NCI-H226 (cell line): ENCODE data around the gene HBM.
"Not testable (repeated sequence)": the region's sequence is repeated elsewhere in the genome, so short reads cannot be mapped to it uniquely, and the experiment has no call there.

Experiments used
- DNase-seq: peaks from one replicate; pipeline ENCODE4 v3.0.0-alpha.2; 2015

HBM gene

GRCh38 chr16:149024-149660 is 16.6 kb upstream of the HBM start:
- peak; percentile 64 for DNase-seq

DNA sequence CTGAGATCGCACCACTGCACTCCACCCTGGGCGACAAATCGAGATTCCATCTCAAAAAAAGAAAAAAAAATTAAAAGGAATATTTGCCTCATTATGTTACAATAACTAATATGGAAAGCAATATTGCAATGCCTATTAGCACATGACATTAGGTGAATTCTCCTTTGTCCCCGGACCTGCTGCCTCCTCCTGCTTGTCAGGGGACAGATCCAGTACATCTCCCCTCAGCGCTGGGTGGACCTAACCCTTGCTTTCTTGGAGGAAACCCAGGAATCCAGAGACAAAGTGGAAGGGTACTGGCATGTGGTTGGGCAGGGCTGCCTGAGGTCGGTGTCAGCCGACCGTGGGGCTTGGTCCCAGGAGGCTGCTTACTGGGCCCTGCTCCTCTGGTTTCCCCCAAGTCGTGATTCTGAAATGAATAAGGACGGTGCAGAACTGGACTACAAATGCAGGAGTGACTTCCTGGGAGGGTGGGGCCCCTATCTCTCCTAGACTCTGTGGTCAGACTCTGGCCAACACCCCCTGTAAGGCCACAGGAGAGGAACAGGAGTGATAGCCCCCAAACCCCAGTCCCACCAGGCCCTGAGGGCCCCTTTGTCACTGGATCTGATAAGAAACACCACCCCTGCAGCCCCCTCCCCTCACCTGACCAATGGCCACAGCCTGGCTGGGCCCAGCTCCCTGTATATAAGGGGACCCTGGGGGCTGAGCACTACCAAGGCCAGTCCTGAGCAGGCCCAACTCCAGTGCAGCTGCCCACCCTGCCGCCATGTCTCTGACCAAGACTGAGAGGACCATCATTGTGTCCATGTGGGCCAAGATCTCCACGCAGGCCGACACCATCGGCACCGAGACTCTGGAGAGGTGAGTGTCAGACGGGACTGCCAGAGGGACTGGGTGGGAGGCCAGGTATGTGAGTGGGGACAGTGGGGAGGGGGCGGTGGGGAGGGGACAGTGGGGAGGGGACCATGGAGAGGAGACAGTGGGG is 13.3 kb upstream of the HBM start, which contains the start of gene HBZ:
TSS of gene HBZ (plus strand) at position 504 of the 988 bp plus-strand sequence. CDS start at position 770, 266 bp downstream.
- no peak for DNase-seq

- DNase-seq = not testable (repeated sequence)
Measured at GRCh38 chr16:153129-153521, 12.7 kb upstream of the HBM start.

- DNase-seq = not testable (repeated sequence)
Measured at GRCh38 chr16:153550-154216, 12.1 kb upstream of the HBM start.

GRCh38 chr16:154217-155030 is 11.4 kb upstream of the HBM start:
- no peak for DNase-seq

DNA sequence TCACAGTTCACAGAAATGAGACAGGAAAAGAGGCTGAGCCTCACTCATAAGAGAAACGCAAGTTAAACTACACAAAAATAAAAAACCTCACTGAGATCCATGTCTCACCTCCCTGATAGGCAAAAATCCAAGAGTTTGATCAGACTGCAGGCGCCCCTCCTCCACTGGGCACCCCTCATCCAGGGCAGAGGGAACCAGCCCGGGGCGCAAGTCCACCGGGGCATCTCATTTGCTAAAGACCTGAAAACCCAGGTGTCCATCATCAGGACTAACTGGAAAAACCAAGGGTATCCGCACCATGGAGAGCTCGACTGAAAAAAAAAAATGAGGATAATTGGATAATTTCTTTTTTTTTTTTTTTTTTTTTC is 10.8 kb upstream of the HBM start:
- DNase-seq = no peak

DNA sequence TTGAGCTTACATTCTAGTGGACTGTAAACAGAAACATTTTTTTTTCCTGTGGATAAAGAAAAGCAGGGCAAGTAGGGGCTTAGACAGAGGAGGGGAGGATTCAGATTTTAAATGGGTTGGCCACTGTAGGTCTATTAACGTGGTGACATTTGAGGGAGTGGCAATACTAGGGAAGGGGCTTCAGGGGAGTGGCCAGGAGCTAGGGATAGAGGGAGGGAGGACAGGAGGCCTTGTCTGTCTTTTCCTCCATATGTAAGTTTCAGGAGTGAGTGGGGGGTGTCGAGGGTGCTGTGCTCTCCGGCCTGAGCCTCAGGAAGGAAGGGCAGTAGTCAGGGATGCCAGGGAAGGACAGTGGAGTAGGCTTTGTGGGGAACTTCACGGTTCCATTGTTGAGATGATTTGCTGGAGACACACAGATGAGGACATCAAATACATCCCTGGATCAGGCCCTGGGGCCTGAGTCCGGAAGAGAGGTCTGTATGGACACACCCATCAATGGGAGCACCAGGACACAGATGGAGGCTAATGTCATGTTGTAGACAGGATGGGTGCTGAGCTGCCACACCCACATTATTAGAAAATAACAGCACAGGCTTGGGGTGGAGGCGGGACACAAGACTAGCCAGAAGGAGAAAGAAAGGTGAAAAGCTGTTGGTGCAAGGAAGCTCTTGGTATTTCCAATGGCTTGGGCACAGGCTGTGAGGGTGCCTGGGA is 6.5 kb upstream of the HBM start:
- no peak for DNase-seq

DNA sequence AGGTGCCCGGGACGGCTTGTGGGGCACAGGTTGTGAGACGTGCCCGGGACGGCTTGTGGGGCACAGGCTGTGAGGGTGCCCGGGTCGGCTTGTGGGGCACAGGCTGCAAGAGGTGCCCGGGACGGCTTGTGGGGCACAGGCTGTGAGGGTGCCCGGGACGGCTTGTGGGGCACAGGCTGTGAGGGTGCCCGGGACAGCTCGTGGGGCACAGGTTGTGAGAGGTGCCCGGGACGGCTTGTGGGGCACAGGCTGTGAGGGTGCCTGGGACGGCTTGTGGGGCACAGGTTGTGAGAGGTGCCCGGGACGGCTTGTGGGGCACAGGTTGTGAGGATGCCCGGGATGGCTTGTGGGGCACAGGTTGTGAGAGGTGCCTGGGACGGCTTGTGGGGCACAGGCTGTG is 5.5 kb upstream of the HBM start:
- not testable (repeated sequence) for DNase-seq

DNA sequence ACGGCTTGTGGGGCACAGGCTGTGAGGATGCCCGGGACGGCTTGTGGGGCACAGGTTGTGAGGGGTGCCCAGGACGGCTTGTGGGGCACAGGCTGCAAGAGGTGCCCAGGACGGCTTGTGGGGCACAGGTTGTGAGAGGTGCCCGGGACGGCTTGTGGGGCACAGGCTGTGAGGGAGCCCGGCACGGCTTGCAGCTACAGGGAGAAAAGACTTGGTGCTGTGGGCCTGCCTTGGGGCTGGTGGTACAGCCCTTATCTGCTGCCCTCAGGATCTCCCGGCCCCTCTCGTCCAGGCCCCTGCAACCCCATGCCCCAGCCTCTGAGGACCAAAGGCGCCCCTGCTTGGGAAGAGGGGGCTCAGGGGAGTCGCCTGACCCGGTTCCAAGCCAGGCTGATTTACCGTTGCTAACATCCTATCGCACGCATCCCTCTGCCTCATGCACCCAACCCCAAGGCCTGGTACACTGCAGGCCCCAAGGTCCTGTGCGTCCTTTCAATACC is 5.0 kb upstream of the HBM start:
- DNase-seq = no peak

- DNase-seq = no peak
Measured at GRCh38 chr16:162271-162991, 3.3 kb upstream of the HBM start.

GRCh38 chr16:163139-163538 is 2.6 kb upstream of the HBM start:
- not testable (repeated sequence) for DNase-seq

- not testable (repeated sequence) for DNase-seq
Measured at GRCh38 chr16:163696-164095, 2.1 kb upstream of the HBM start.

DNA sequence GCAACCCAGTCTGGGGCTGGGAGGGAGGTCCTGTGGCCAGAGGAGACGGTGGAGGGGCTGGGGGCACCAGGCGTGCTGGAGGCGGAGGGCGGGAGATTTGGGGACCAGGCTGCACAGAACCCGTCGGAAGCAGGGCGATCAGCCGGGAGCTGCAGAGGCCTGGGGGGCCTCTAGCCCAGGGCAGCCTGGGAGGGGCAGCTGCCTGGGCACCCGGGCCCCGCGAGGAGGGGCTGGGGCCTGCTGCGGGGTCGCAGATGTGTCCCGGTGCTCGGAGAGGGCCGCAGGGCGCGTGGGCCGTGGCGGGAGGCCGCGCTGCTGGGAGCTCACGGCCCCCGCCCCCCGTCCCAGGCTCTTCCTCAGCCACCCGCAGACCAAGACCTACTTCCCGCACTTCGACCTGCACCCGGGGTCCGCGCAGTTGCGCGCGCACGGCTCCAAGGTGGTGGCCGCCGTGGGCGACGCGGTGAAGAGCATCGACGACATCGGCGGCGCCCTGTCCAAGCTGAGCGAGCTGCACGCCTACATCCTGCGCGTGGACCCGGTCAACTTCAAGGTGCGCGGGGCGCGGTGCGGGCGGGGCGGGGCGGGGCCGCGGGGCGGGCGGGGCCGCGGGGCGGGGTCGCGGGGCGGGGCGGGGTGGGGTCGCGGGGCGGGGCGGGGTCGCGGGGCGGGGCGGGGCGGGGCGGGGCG is 1.5 kb upstream of the HBM start:
- DNase-seq = not testable (repeated sequence)

DNA sequence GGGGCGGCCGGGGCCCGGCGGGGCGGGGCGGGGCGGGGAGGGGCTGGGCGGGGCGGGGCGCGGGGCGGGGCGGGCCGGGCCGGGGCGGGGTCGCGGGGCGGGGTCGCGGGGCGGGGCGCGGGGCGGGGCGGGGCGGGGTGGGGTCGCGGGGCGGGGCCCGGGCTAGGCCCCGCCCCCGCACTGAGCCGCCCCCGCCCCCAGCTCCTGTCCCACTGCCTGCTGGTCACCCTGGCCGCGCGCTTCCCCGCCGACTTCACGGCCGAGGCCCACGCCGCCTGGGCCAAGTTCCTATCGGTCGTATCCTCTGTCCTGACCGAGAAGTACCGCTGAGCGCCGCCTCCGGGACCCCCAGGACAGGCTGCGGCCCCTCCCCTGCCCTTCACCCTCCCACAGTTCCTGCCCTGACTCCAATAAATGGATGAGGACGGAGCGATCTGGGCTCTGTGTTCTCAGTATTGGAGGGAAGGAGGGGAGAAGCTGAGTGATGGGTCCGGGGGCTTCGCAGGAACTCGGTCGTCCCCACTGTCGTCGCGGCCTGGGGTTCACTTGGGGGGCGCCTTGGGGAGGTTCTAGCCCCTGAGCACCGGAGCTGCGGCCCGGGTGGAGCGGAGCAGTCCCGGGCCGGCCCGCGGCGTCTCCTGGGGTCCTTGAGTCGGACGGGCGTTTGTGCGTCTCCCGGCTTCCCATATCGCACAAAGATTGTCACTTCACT is 795 bp upstream of the HBM start:
- DNase-seq = no peak

DNA sequence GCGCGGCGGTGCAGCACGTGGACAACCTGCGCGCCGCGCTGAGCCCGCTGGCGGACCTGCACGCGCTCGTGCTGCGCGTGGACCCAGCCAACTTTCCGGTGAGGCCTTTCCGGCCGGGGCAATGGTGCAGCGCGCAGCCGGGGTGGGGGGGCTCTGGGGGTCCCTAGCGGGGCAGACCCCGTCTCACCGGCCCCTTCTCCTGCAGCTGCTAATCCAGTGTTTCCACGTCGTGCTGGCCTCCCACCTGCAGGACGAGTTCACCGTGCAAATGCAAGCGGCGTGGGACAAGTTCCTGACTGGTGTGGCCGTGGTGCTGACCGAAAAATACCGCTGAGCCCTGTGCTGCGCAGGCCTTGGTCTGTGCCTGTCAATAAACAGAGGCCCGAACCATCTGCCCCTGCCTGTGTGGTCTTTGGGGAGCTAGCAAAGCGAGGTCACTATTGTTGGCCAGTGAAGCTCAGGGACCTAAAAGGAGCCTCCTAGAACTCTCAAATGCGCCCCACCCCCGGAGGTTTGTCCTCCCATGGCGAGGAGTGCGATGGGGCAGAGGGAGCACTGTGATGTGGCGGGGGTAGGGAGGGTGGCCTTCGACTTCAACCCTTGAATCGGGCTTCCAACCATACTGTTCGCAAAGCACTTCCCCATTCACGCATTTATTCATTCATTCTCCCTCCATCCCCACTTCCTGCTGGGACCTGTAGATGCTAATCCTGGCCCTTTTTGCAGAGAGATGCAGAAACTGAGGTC is 770 bp downstream of the HBM start:
- no peak for DNase-seq

DNA sequence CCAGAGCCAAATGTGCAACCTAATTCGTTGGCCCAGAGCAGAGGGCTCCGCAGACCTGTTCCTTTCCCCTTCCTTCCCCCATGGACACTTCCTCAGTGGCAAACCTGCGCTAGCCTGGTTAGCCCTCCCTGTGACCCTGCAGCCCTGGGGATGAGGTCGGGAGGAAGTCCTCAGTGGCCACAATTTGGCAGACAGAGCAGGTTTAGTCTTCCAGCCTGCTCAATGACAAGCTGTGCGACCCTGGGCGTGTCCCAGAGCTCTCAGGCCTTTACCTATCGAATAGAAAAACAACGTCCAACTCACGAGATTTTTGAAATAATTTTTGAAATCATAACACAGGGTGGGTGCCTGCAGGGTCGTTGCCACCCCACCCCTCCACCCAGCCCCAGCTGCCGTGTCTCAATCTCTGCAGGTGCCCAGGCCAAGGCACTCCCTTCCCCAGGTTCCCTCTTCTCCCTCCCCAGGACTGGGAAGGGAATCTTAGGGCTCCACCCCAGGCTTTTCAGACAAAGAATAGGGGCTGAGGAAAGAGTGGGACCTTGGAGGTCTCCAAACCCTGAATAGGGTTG is 1.4 kb downstream of the HBM start:
- DNase-seq = no peak

GRCh38 chr16:168424-168823 is 2.6 kb downstream of the HBM start:
- DNase-seq = no peak

- no peak for DNase-seq
Measured at GRCh38 chr16:169014-169413, 3.2 kb downstream of the HBM start.

DNA sequence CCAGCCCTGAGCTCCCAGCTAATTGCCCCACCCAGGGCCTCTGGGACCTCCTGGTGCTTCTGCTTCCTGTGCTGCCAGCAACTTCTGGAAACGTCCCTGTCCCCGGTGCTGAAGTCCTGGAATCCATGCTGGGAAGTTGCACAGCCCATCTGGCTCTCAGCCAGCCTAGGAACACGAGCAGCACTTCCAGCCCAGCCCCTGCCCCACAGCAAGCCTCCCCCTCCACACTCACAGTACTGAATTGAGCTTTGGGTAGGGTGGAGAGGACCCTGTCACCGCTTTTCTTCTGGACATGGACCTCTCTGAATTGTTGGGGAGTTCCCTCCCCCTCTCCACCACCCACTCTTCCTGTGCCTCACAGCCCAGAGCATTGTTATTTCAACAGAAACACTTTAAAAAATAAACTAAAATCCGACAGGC is 4.3 kb downstream of the HBM start:
- DNase-seq = peak; percentile 9
